ENCODE measurements around the gene PLPPR4. TPM values are rescaled to one million over a fixed set of nuclear protein-coding genes. Genes with fewer than 3 reads are reported as not detected.

Gene PLPPR4
- total and polyA plus RNA-seq, 2 donors (not counting 1 experiment from before 2014, with no cell fraction given) = not detected

GRCh38 chr1:99332561-99332960 lies 68.3 kb downstream of the PLPPR4 start:
- no peaks in the 10 kb centered on the region for H3K79me2 ChIP-seq (ENCODE audit: control insufficient read depth, insufficient read depth, low read length)
- intact Hi-C loops (cut with micrococcal nuclease) = no loop called here
- no peaks in the 10 kb centered on the region for H3K36me3 ChIP-seq (replicated peaks in 1 of 2; ENCODE audit: control extremely low read depth in 1 of 2, control insufficient read depth in 1 of 2, extremely low read depth in 1 of 2, insufficient read depth in 2 of 2, low read length in 1 of 2)
- no peak for TF ChIP-seq EZH2 (IDR thresholded peaks at IDR 0.05; ENCODE audit: borderline replicate concordance, insufficient read depth, low read depth, low read length, poor library complexity, severe bottlenecking)
- TF ChIP-seq CTCF (IDR thresholded peaks at IDR 0.05) = no peak
- H3K4me3 Mint-ChIP-seq = no peak overlapping the region
- H3K27ac Mint-ChIP-seq = no peak overlapping the region
- no peaks in the 10 kb centered on the region for H3K27me3 ChIP-seq (replicated peaks in 1 of 4; ENCODE audit: control extremely low read depth in 1 of 4, control insufficient read depth in 3 of 4, insufficient read depth in 4 of 4, low read length in 3 of 4)
- H3K27ac ChIP-seq (ENCODE audit: low read length in 2 of 2) = no peak overlapping the region
- POLR2A ChIA-PET = no interaction called here
- H3K9me3 Mint-ChIP-seq (ENCODE audit: insufficient read depth) = no peaks in the 10 kb centered on the region
- WGBS (ENCODE audit: insufficient coverage) = no CpG with 5 or more reads among the region's 1 CpG
- H3K9me3 ChIP-seq (ENCODE audit: control extremely low read depth in 1 of 3, control insufficient read depth in 2 of 3, insufficient read depth in 1 of 3, low read length in 2 of 3) = no peaks in the 10 kb centered on the region
- H3K4me2 ChIP-seq (replicated peaks; ENCODE audit: low read depth, low read length, poor library complexity, severe bottlenecking) = no peak overlapping the region
- DNase-seq = no peak
- no peaks in the 10 kb centered on the region for H3K4me1 Mint-ChIP-seq
- no peak overlapping the region for H3K9ac ChIP-seq (ENCODE audit: low read length)
- H2AFZ ChIP-seq (ENCODE audit: insufficient read depth, low read depth, low read length, poor library complexity, severe bottlenecking) = no peak overlapping the region
- no peaks in the 10 kb centered on the region for H3K4me1 ChIP-seq (ENCODE audit: control insufficient read depth in 2 of 2, insufficient read depth in 2 of 2, low read length in 2 of 2)
- no peaks in the 10 kb centered on the region for H3K27me3 Mint-ChIP-seq
- H3K4me3 ChIP-seq (ENCODE audit: control extremely low read depth in 1 of 5, extremely low read depth in 1 of 5, insufficient read depth in 1 of 5, low read depth in 2 of 5, low read length in 4 of 5) = no peak overlapping the region
- no peaks in the 10 kb centered on the region for H4K20me1 ChIP-seq (ENCODE audit: control insufficient read depth, insufficient read depth, low read length, poor library complexity, severe bottlenecking)
- CTCF ChIA-PET = no interaction called here
- no peak for ATAC-seq (ENCODE audit: low read depth)

- CTCF ChIA-PET = no interaction called here
- no peak overlapping the region for H3K27ac ChIP-seq (ENCODE audit: low read length in 2 of 2)
- no peak overlapping the region for H2AFZ ChIP-seq (ENCODE audit: insufficient read depth, low read depth, low read length, poor library complexity, severe bottlenecking)
- no peak overlapping the region for H3K4me3 ChIP-seq (ENCODE audit: control extremely low read depth in 1 of 5, extremely low read depth in 1 of 5, insufficient read depth in 1 of 5, low read depth in 2 of 5, low read length in 4 of 5)
- TF ChIP-seq EZH2 (IDR thresholded peaks at IDR 0.05; ENCODE audit: borderline replicate concordance, insufficient read depth, low read depth, low read length, poor library complexity, severe bottlenecking) (no peak), CTCF (IDR thresholded peaks at IDR 0.05) (no peak)
- H3K9me3 Mint-ChIP-seq (ENCODE audit: insufficient read depth) = no peaks in the 10 kb centered on the region
- DNase-seq (no peak), ATAC-seq (ENCODE audit: low read depth) (no peak)
- H3K4me1 Mint-ChIP-seq = no peaks in the 10 kb centered on the region
- no peak overlapping the region for H3K4me3 Mint-ChIP-seq
- no peak overlapping the region for H3K9ac ChIP-seq (ENCODE audit: low read length)
- POLR2A ChIA-PET = no interaction called here
- no peaks in the 10 kb centered on the region for H3K4me1 ChIP-seq (ENCODE audit: control insufficient read depth in 2 of 2, insufficient read depth in 2 of 2, low read length in 2 of 2)
- no CpG with 5 or more reads among the region's 5 CpGs for WGBS (ENCODE audit: insufficient coverage)
- no peaks in the 10 kb centered on the region for H4K20me1 ChIP-seq (ENCODE audit: control insufficient read depth, insufficient read depth, low read length, poor library complexity, severe bottlenecking)
- H3K4me2 ChIP-seq (replicated peaks; ENCODE audit: low read depth, low read length, poor library complexity, severe bottlenecking) = no peak overlapping the region
- no peaks in the 10 kb centered on the region for H3K27me3 ChIP-seq (replicated peaks in 1 of 4; ENCODE audit: control extremely low read depth in 1 of 4, control insufficient read depth in 3 of 4, insufficient read depth in 4 of 4, low read length in 3 of 4)
- H3K79me2 ChIP-seq (ENCODE audit: control insufficient read depth, insufficient read depth, low read length) = no peaks in the 10 kb centered on the region
- no peaks in the 10 kb centered on the region for H3K27me3 Mint-ChIP-seq
- H3K27ac Mint-ChIP-seq = no peak overlapping the region
- intact Hi-C loops (cut with micrococcal nuclease) = no loop called here
- no peaks in the 10 kb centered on the region for H3K36me3 ChIP-seq (replicated peaks in 1 of 2; ENCODE audit: control extremely low read depth in 1 of 2, control insufficient read depth in 1 of 2, extremely low read depth in 1 of 2, insufficient read depth in 2 of 2, low read length in 1 of 2)
- no peaks in the 10 kb centered on the region for H3K9me3 ChIP-seq (ENCODE audit: control extremely low read depth in 1 of 3, control insufficient read depth in 2 of 3, insufficient read depth in 1 of 3, low read length in 2 of 3)
Measured at GRCh38 chr1:99334991-99335390, 70.7 kb downstream of the PLPPR4 start.

Measured in B cell (primary cell).